Raji (cell line): Measurements from ENCODE around the gene NPAS4.
A peak's percentile ranks its signal among the peaks of the same experiment; 100 is the strongest.

Experiments used
- POLR2A ChIP-seq: IDR thresholded peaks from 2 replicates; pipeline ENCODE4 v1.6.1; 2011; ENCODE audit warnings: low read depth, low read length, control low read depth; ENCODE audit not compliant: insufficient read depth

The NPAS4 gene

DNA sequence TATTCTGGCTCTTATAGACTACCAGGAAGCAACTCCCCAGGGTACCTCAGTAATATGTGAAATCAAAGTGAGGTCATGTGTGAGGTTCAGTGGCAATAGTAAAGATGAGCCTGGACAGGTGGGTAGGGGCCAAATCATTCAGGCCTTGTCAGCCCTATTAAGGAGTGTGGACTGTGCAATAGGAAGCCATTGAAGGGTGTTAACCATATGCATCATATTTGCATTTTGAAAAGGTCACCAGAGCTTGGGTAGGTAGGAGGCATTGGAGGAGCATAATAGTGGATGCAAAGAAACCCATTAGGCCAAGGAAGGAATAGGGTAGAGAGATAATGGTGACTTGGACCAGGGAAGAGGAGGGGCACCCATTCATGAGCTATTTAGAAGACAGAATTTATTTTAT, 26.2 kb downstream of the NPAS4 start:
- no peak for TF ChIP-seq POLR2A

DNA sequence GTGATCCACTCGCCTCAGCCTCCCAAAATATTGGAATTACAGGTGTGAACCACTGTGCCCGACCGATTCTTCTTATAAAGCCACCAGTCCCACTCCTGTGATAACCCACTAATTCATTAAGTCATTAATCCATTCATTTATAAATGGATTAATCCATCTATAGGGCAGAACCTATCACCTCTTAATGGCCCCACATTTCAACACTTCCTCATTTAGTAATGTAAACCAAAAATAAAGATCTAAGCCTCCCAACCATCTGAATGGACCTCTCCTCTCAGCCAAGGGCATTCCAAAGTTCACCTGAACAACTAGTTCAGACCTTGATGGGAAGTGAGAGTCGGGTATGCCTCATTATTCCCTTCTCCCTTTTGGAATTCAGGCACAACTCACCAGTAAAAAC, 27.7 kb downstream of the NPAS4 start:
- TF ChIP-seq POLR2A, result no peak

DNA sequence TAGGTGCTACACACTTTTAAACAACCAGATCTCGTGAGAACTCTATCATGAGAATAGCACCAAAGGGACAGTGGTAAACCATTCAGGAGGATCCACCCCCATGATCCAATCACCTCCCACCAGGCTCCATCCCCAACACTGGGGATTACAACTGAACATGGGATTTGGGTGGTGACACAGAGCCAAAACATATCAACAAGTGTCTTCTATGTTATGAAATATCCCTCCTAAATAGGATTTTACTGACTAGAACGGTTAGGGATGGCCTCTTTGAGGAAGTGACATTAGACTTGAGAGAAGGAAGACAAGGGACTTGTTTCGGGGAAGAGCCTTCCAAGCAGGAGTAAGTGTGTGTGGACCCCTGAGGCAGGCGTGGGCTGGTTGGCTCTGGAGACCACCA, 29.7 kb downstream of the NPAS4 start:
- TF ChIP-seq POLR2A, result no peak

DNA sequence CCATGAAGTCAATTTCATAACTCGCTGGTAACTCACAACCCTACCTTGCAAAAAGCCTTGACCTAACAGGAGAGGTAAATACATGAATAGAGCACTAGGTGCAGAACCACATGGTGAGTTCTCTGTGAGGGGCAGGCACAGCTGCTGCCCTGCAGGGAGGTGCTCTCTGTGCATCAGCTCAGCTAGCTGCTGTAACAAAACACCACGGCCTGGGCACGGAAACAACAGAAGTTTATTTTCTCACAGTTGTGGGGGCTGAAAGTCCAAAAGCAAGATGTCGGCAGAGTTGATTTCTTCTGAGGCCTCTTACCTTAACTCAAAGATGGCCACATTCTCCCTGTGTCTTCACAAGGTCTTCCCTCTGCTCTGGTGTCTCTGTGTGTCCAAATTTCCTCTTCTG, 30.8 kb downstream of the NPAS4 start:
- no peak for TF ChIP-seq POLR2A

DNA sequence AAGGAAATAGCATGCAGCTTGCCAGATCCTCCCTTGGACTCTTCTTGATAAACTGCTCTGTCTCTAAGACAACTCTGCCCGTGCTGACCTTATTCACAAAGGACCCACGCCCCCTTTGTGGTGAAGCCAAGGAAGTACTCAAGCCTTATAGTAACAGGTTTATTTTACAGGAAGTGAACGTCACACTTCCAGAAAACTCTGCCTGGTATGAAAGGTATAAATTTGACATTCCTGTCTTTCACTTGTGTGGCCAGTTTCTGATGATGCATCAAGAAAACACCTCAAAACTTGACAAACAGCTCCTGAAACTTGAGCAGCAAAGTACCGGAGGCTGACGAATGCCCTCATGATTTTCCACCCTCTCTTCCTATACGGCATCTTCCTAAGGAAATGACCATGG, 33.4 kb downstream of the NPAS4 start:
- no peak for TF ChIP-seq POLR2A

DNA sequence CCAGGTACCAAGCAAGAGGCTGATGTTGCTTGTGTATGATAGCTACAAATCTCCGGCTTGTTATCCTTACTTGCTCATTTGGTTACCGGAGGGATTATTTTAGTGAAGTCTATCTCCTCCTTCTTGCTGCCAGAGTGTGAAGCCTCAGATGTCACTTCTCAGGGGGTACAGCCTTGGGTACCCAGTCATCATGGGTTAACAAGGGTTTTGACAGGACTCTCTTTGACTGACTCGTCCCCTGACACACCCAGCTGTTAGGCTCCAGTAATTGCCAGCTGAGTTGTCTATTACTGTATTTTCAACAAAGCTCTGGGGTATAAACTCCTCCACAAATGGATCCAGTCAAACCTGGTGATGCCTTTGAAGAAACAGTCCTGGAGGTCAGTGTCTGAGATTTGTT, 34.0 kb downstream of the NPAS4 start:
- no peak for TF ChIP-seq POLR2A

DNA sequence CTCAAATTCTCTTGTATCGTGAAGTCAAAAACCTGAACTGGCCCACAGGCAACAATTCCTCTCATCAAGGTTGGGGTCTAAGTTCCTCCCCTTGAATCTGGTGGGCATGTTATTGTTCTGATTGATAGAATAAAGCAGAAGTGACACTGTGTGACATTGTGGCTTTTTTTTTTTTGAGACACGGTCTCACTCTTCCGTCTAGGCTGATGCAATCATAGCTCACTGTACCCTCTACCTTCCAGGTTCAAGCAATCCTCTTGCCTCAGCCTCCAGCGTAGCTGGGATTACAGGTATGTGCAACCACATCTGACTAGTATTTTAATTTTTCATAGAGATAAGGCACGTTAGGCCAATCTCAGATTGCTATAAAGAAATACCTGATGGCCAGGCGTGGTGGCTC, 37.0 kb downstream of the NPAS4 start:
- TF ChIP-seq POLR2A, result no peak

DNA sequence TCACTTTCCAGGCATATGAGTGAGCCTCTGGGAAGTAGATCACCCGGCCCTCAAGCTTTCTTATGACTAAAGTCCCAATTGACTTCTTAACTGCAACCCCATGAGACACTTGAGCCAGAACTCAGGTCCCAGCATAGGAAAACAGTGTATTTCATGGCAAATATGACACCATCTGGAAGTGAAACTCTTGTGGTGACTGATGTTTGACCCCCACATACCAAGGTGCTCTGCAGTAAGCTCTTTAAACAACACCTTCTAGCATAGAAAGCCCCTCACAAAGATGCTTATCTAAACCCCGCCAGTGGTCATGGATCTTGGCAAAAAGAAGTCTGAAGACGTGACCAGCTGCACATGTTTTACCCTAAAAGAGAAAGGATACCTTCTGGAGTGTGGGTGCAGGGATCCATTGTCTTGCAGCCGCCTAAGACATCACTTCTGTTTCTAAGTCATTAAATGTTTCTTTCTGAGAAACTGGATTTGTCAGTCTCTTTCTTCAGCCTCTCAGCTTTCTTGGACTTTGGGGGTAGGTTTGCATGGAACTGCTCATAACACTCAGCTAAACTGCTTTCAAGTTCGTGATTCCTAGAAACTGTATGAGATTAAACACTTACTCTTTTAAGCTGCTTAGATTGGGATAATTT, 38.4 kb downstream of the NPAS4 start:
- TF ChIP-seq POLR2A, result no peak

DNA sequence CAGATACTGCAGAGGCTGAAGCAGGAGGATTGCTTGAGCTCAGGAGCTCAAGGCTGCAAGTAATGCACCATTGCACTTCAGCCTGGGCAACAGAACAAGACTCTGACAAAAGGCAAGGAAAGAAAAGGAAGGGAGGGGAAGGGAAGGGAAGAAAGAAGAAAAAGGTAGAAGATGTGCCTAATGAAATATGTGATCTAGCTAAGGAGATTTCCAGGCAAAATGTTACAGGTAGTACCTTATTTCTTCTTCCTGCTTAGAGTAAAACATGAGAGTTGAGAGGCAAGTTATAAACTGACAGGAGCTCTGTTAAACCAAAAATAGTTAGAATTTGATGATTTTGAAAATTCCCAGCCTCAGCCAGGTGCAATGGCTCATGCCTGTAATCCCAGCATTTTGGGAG, 41.2 kb downstream of the NPAS4 start:
- no peak for TF ChIP-seq POLR2A

DNA sequence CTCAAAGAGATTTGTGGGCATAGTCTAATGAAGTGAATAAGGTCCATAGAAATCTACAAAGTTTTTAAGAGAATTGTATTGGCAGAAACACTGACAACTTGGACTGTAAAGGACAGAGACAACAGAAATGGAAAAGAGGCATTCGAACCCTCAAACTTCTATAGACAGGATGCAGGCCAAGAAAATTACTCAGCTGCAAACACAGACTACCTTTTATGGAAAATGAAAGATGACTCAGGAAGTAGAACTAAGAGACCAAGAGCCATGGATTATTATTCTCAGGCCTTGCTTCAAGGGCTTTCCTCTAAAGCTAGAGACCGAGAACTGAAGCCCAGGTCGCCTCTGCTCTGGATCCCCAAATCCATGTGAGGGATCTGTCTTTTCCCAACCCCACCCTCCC, 42.1 kb downstream of the NPAS4 start:
- TF ChIP-seq POLR2A, result no peak

DNA sequence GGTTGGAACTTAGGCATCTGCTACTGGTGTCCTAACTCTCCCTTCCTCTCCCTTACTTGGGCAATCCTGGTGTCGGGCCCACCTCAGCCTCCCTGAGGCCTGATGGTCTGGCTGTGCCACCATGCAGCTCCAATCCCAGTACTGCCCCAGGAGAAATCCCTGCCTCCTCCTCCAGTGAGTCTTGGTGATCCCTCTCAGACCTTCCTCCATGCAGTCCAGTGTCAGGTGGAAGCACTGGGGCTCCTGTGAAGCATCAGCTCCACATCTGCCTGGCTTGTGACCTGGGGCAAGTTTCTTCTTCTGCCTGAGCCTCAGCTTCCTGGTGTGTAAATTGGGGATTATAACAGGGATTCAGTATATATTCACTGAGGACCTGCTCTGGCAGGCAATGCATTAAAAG, 44.1 kb downstream of the NPAS4 start:
- no peak for TF ChIP-seq POLR2A

DNA sequence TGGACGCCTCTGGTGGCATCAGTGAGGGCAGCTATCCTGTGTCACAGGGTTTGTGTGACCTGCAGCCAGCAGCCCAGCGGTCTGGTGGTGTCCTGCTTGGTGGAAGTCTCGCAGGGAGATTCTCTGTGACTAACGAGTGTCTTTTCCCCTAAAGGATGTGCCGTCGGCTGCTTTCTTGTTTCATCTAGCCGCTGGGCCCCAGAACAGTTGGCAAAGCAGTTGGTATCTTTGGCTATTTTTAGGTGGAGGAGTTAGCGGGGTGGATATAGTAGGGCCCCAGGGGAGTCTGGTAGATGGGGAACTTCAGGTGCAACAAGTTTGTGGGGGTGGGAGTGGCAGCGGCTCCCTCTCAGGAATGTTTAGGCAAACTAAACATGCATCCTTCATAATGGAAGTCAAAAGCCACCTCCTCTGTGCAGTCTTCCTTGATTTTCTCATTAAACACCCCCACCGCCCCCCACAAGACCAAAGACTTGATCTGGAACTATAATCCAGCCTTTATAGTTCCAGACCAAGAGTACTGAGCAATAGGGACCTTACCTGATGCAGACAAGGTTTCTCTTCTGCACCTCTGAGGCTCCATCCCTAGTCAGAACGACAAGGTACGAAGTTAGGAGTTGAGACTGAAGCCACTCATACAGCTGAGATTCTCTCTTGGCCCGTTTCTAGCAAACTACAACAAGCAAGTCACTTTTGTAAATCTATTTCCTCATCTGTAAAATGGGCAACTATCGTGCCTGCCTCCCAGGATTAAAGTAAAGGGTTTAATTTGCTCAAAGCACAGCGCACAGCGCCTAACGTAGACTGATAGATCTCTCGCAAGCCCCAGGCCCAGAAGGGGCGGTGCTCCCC, 44.8 kb downstream of the NPAS4 start:
- no peak for TF ChIP-seq POLR2A

DNA sequence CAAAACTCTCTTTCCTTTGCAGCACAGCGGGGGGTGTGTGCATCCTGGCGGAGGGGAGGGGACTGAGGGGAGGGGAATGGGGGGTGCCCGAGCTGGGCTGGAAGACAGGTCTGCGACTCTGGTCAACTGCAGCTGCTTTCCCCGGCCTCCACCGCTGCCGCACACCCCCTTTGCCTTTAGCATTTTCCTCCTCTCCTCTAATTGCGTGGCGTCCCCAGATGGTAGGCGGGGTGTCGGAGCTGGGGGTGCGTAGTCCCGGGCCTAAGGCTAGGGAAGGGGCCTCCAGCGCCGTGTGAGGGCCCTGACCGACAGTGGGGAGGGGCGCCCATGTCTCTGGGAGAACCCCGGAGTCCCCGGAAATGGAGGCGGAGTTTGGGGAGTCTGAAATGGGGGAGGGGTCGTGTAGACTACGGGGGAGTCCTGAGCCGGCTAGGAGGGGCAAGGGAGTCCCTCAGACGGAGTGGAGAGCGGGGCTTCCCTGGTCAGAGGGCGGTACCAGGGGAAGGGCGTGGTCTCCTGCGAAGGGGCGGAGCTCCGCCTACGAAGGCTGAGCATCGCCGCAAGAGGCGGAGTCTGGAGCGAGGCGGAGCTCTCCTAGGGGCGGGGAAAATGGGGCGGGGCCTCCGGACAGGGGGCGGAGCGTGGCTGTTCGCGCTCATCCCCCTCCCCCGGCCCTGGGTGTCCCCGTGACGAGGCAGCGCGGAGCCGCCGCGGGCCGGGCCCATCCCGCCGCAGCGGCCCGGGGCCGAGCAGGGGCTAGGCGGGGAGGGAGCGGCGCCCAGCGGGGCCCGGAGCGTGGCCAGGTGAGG, 45.6 kb downstream of the NPAS4 start, which contains the start of gene PELI3:
Gene PELI3, plus strand, starts transcription at position 681 of the 809 bp plus-strand sequence. CDS start 1,224 bp downstream, outside the sequence.
- peak; percentile 51; the same call in 1 of the 2 replicates for TF ChIP-seq POLR2A

DNA sequence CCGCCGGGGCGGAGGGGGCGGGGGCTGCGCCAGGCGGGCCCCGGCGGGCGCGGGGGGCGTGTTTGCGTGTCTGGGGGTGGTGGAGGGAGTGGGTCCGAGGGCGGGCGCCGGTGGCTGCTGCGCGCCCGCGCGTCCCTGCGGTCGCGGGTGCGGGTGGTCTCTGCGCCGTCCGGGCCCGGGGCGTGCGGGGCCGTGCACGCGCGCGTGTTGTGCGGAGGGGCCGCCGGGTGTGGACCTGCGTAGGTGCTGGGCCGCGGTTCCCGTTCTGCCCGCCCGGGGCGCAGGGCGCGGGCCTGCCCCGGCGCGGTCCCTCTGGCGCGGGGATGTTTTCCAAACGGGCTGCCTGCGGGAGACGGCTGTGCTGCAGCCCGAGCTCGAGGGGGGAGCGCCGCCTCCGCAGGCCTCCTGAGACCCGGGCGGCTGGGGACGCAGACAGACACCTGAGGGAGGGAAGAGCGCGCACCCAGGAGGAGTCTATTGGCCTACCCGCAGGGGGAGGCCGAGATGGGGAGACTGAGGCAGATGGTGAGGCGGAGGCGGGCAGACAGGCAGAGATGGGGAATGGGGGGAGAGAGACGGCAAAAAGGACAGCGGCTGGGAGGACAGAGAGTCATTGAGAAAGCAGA, 46.3 kb downstream of the NPAS4 start:
- TF ChIP-seq POLR2A, result no peak; the same call in 1 of the 2 replicates

DNA sequence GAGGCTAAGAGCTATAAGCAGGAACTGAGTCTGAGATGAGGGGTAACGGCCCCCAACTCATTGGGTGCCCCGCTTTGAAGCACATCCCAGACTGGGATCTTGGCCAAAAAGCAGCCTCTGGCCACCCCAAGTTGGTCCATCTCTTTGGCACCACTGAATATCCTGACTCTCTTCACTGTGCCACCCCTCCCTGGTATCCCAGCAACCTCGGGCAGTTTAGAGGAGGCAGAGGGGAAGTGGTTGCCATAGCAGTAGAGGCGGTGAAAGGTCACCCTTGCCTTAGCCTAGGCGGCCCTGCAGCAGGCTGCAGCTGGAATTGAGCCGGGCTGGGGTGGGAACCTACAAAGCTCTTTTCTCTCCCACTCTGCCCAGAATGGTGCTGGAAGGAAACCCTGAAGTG, 46.9 kb downstream of the NPAS4 start:
- TF ChIP-seq POLR2A, result no peak

DNA sequence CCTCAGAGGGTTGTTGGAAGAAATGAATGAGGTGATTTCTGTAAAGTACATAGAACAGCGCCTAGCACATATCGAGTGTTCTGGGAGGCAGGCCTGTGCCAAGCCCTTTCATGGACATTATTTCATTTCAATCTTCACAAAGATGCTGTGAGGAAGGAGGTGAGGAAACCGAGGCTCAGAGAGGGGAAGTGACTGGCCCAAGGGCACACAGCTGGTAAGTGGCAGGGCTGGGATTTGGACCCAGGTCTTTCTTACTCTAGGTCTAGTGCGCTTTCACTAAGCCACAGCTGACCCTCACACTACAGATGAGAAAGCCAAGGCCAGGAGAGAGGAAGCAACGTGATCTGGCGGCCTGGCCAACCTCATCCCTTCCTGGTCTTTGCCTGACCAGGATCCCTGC, 47.9 kb downstream of the NPAS4 start:
- no peak for TF ChIP-seq POLR2A

DNA sequence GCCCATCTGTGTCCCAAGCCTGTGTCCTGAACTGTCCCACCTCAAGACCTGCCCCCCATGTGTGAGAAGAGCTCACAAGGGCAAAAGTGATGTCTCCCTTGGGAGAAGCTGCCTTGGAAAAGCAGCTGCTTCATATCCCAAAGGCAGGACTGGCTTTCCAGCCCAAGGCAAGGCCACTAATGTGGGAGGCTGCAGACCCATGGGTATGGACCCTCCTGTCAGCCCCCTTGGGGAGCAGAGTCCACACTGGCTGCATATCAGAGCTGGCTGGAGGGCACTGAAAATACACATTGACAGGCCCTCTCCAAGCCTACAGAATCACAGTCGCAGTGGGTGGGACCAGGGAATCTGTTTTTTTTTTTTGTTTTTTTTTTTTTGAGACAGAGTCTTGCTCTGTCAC, 48.6 kb downstream of the NPAS4 start:
- TF ChIP-seq POLR2A, result no peak
